ENCODE results near the gene IL1R2. TPM values are rescaled to one million over a fixed set of nuclear protein-coding genes. Genes with fewer than 3 reads are reported as not detected.
"Not testable (repeated sequence)": the region's sequence is repeated elsewhere in the genome, so short reads cannot be mapped to it uniquely, and the experiment has no call there.

The IL1R2 gene
- total RNA-seq, 1 experiment from 2014 or later: 0.22 TPM

- no peak for TF ChIP-seq EMX1 (CRISPR knock-in tag; IDR thresholded peaks at IDR 0.05)
Observed at GRCh38 chr2:102064679-102065674, 73.2 kb downstream of the IL1R2 start (continued).

- ChIA-PET CTCF (no interaction called here), POLR2A (no interaction called here)
- Mint-ChIP-seq H3K36me3 (no peaks in the 10 kb centered on the region), H3K9me3 (no peaks in the 10 kb centered on the region), H3K27me3 (ENCODE audit: low read depth) (no peaks in the 10 kb centered on the region), H3K4me1 (no peaks in the 10 kb centered on the region), H3K4me3 (no peak overlapping the region), H3K27ac (no peak overlapping the region)
- TF ChIP-seq ZBTB43 (CRISPR knock-in tag; IDR thresholded peaks at IDR 0.05) (no peak), MAX (CRISPR knock-in tag; IDR thresholded peaks at IDR 0.05) (no peak), GABPB1 (CRISPR knock-in tag; IDR thresholded peaks at IDR 0.05) (peak; percentile 49; the same call in 1 of the 2 replicates), ZNF281 (CRISPR knock-in tag; IDR thresholded peaks at IDR 0.05) (no peak)
- no peak for DNase-seq (ENCODE audit: low spot score)
- peak; percentile 33 for ATAC-seq
Observed at GRCh38 chr2:102065675-102066252, 74.0 kb downstream of the IL1R2 start.

- Mint-ChIP-seq H3K27me3 (ENCODE audit: low read depth) (no peaks in the 10 kb centered on the region), H3K27ac (no peak overlapping the region), H3K9me3 (no peaks in the 10 kb centered on the region), H3K4me3 (no peak overlapping the region), H3K4me1 (no peaks in the 10 kb centered on the region), H3K36me3 (no peaks in the 10 kb centered on the region)
- POLR2A ChIA-PET: no interaction called here
- no peak for TF ChIP-seq SMAD4 (CRISPR knock-in tag; IDR thresholded peaks at IDR 0.05)
- DNase-seq (ENCODE audit: low spot score): no peak
- ATAC-seq: no peak
- CTCF ChIA-PET: interaction anchor here (0.6 kb wide), 1 partner anchor 183 kb away, joined by 3 read pairs; no protein-coding TSS in a partner anchor
Observed at GRCh38 chr2:102066554-102066953, 74.8 kb downstream of the IL1R2 start.

- POLR2A ChIA-PET; ATAC-seq; H3K9me3 Mint-ChIP-seq; H3K27ac Mint-ChIP-seq; CTCF ChIA-PET; H3K4me3 Mint-ChIP-seq; H3K4me1 Mint-ChIP-seq; H3K36me3 Mint-ChIP-seq; DNase-seq (ENCODE audit: low spot score); H3K27me3 Mint-ChIP-seq (ENCODE audit: low read depth): not testable (repeated sequence)
Observed at GRCh38 chr2:102068126-102068525, 76.4 kb downstream of the IL1R2 start.

- Mint-ChIP-seq H3K27ac (no peak overlapping the region), H3K4me1 (peaks cover 2% of the 10 kb centered on the region; the same call in 1 of the 2 replicates), H3K36me3 (no peaks in the 10 kb centered on the region), H3K4me3 (no peak overlapping the region), H3K9me3 (no peaks in the 10 kb centered on the region), H3K27me3 (ENCODE audit: low read depth) (no peaks in the 10 kb centered on the region)
- DNase-seq (ENCODE audit: low spot score): no peak
- POLR2A ChIA-PET: no interaction called here
- no peak for ATAC-seq
- CTCF ChIA-PET: no interaction called here
- TF ChIP-seq EMX1 (CRISPR knock-in tag; IDR thresholded peaks at IDR 0.05): no peak
- TF ChIP-seq ATF2 (CRISPR knock-in tag; IDR thresholded peaks at IDR 0.05; ENCODE audit: borderline replicate concordance, low read depth): no peak
- TF ChIP-seq ZBTB21 (CRISPR knock-in tag; IDR thresholded peaks at IDR 0.05; ENCODE audit: borderline replicate concordance): no peak
- no peak for TF ChIP-seq TP53 (CRISPR knock-in tag; IDR thresholded peaks at IDR 0.05)
- TF ChIP-seq FOXP4 (CRISPR knock-in tag; IDR thresholded peaks at IDR 0.05): no peak
- no peak for TF ChIP-seq ZNF232 (CRISPR knock-in tag; IDR thresholded peaks at IDR 0.05)
- no peak for TF ChIP-seq GABPB1 (CRISPR knock-in tag; IDR thresholded peaks at IDR 0.05)
Observed at GRCh38 chr2:102069311-102069974, 77.7 kb downstream of the IL1R2 start.
